ENCODE data around the gene HMGCL.

The HMGCL gene

DNA sequence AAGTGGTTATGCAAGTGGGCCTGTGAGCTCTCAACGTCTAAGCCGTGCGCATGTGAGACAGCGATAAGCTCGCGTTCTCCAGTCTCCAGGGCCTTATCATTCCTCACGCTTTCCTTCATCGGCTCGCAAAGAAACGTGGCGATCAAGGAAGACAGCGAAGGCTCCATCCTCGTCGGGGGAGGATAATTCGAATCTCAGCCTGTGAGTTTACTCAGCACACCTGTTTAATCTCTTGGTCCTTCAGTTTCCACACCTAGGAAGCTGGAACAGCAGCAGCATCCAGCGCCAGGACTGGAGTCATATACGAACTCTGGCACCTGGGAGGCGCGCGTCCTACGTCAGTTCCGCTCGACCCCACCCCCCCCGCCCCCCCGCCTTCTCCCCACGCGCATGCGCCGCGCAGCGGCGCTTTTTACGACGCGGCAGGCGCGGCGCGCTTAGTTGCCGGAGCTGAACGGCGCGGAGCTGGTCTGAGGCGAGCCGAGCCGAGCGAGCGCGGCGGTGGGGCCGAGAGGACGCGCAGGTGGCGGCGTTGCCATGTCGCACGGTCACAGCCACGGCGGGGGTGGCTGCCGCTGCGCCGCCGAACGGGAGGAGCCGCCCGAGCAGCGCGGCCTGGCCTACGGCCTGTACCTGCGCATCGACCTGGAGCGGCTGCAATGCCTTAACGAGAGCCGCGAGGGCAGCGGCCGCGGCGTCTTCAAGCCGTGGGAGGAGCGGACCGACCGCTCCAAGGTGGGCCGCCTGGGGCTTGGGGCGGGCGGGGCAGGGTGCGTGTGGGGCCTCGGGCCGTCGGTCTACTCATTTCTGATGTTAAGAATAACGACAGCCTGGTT lies 47.0 kb downstream of the HMGCL start, which contains the start of gene PITHD1:
PITHD1 (plus strand) TSS at position 440 of the 836 bp plus-strand sequence; CDS start at position 538, 98 bp downstream.
- Histone ChIP-seq H2AFZ (ENCODE audit: low read length) (peak within 1 kb of the TSS; percentile 74), H3K27me3 (replicated peaks; ENCODE audit: insufficient read depth, low read length) (no peaks in the 10 kb centered on the region), H3K4me2 (ENCODE audit: low read depth, low read length) (peak within 1 kb of the TSS; percentile 87), H3K4me1 (ENCODE audit: low read length) (peaks cover 10% of the 10 kb centered on the region; the same call in 1 of the 2 replicates), H3K9ac (ENCODE audit: low read length) (peak within 1 kb of the TSS; percentile 82), H3F3A (ENCODE audit: insufficient read depth, low read length) (no peaks in the 10 kb centered on the region), H3K79me2 (ENCODE audit: low read length) (peaks cover 52% of the 10 kb centered on the region), H3K27ac (ENCODE audit: low read length) (peak within 1 kb of the TSS; percentile 65; the same call in 1 of the 2 replicates), H4K20me1 (ENCODE audit: insufficient read depth, low read length) (no peaks in the 10 kb centered on the region), H3K36me3 (replicated peaks; ENCODE audit: insufficient read depth, low read length) (no peaks in the 10 kb centered on the region; the same call in 1 of the 2 replicates), H3K9me3 (replicated peaks; ENCODE audit: insufficient read depth, low read length) (no peaks in the 10 kb centered on the region), H3K9me2 (replicated peaks; ENCODE audit: insufficient read depth, low read length) (no peaks in the 10 kb centered on the region), H3K4me3 (ENCODE audit: low read length) (peak within 1 kb of the TSS; percentile 89)
- no peak for TF ChIP-seq EZH2 (optimal IDR thresholded peaks at IDR 0.05; ENCODE audit: low read depth, low read length)
- TF ChIP-seq, protein P1, sequence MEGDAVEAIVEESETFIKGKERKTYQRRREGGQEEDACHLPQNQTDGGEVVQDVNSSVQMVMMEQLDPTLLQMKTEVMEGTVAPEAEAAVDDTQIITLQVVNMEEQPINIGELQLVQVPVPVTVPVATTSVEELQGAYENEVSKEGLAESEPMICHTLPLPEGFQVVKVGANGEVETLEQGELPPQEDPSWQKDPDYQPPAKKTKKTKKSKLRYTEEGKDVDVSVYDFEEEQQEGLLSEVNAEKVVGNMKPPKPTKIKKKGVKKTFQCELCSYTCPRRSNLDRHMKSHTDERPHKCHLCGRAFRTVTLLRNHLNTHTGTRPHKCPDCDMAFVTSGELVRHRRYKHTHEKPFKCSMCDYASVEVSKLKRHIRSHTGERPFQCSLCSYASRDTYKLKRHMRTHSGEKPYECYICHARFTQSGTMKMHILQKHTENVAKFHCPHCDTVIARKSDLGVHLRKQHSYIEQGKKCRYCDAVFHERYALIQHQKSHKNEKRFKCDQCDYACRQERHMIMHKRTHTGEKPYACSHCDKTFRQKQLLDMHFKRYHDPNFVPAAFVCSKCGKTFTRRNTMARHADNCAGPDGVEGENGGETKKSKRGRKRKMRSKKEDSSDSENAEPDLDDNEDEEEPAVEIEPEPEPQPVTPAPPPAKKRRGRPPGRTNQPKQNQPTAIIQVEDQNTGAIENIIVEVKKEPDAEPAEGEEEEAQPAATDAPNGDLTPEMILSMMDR (IDR thresholded peaks at IDR 0.05; ENCODE audit: low read length), result no peak
- no peak for TF ChIP-seq EZH2phosphoT487 (IDR thresholded peaks at IDR 0.05; ENCODE audit: low read length)
- peak; percentile 90 for DNase-seq

DNA sequence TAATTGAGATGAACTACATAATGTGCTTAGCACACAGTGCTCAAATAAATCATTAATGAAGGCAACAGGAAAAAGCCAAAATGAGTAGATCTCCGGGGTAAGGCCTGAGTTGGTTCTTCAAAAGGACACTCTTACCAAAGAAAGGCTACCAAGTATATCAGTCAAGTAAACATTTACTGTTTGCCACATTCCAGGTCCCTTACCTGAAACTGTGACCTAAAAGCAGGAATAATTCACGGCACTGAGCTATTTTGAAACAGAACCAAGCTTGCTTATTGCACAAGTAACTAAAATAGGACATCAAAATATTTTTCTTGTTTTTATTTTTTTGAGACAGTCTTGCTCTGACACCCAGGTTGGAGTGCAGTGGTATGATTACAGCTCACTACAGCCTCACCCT lies 49.0 kb downstream of the HMGCL start:
- TF ChIP-seq EZH2phosphoT487 (IDR thresholded peaks at IDR 0.05; ENCODE audit: low read length) (no peak), EZH2 (optimal IDR thresholded peaks at IDR 0.05; ENCODE audit: low read depth, low read length) (no peak)
- TF ChIP-seq, protein P1 (IDR thresholded peaks at IDR 0.05; ENCODE audit: low read length), result no peak

DNA sequence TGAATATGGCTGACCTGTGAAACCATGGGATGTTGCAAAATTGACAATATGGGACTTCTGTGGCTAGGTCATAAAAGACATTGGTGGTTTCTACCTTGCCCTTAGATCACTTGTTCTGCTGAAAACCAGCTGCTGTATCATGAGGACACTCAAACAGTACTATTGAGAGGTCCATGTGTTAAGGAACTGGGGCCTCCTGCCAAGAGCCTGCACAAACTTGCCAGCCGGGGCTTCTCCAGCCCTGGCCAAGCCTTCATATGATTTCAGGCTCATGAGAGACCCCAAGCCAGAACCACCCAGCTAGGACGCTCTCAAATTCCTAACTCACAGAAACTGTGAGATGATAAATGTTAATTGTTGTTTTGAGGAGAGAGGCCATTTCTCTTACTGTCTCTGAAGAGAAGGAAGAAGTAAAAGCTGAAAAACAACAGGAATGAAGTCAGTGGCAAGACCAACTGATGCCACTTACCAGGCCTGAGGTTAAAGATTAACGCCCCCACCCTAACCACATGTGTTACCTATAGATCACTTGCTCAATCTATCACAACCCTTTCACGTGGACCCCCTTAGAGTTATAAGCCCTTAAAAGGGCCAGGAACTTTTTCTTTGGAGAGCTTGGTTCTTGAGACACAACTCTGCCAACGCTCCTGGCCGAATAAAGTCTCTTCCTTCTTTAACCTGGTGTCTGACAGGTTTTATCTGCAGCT lies 50.9 kb downstream of the HMGCL start:
- DNase-seq, result no peak
- H3K27me3 ChIP-seq (replicated peaks; ENCODE audit: insufficient read depth, low read length), result no peaks in the 10 kb centered on the region
- no peak overlapping the region for H3K27ac ChIP-seq (ENCODE audit: low read length)
- H3K79me2 ChIP-seq (ENCODE audit: low read length), result peaks cover 24% of the 10 kb centered on the region
- H3K4me2 ChIP-seq (ENCODE audit: low read depth, low read length), result no peak overlapping the region
- no peaks in the 10 kb centered on the region for H4K20me1 ChIP-seq (ENCODE audit: insufficient read depth, low read length)
- no peak overlapping the region for H3K9ac ChIP-seq (ENCODE audit: low read length)
- no peak overlapping the region for H2AFZ ChIP-seq (ENCODE audit: low read length)
- TF ChIP-seq EZH2phosphoT487 (IDR thresholded peaks at IDR 0.05; ENCODE audit: low read length), result no peak
- no peak for TF ChIP-seq EZH2 (optimal IDR thresholded peaks at IDR 0.05; ENCODE audit: low read depth, low read length)
- TF ChIP-seq, protein P1 (IDR thresholded peaks at IDR 0.05; ENCODE audit: low read length), result no peak
- no peak overlapping the region for H3K4me3 ChIP-seq (ENCODE audit: low read length)
- peaks cover 13% of the 10 kb centered on the region for H3K4me1 ChIP-seq (ENCODE audit: low read length)
- H3F3A ChIP-seq (ENCODE audit: insufficient read depth, low read length), result no peaks in the 10 kb centered on the region
- H3K9me2 ChIP-seq (replicated peaks; ENCODE audit: insufficient read depth, low read length), result no peaks in the 10 kb centered on the region
- no peaks in the 10 kb centered on the region for H3K9me3 ChIP-seq (replicated peaks; ENCODE audit: insufficient read depth, low read length)
- no peaks in the 10 kb centered on the region for H3K36me3 ChIP-seq (replicated peaks; ENCODE audit: insufficient read depth, low read length)

More for the DNA sequence above, 49.0 kb downstream of the HMGCL start:
- Histone ChIP-seq H3K4me2 (ENCODE audit: low read depth, low read length) (no peak overlapping the region), H3K9me2 (replicated peaks; ENCODE audit: insufficient read depth, low read length) (no peaks in the 10 kb centered on the region), H3K36me3 (replicated peaks; ENCODE audit: insufficient read depth, low read length) (no peaks in the 10 kb centered on the region; the same call in 1 of the 2 replicates), H3K4me1 (ENCODE audit: low read length) (peaks cover 18% of the 10 kb centered on the region), H4K20me1 (ENCODE audit: insufficient read depth, low read length) (no peaks in the 10 kb centered on the region), H3K27ac (ENCODE audit: low read length) (no peak overlapping the region), H3K9me3 (replicated peaks; ENCODE audit: insufficient read depth, low read length) (no peaks in the 10 kb centered on the region), H3K4me3 (ENCODE audit: low read length) (no peak overlapping the region), H2AFZ (ENCODE audit: low read length) (no peak overlapping the region), H3K79me2 (ENCODE audit: low read length) (peaks cover 38% of the 10 kb centered on the region), H3K27me3 (replicated peaks; ENCODE audit: insufficient read depth, low read length) (no peaks in the 10 kb centered on the region), H3K9ac (ENCODE audit: low read length) (no peak overlapping the region), H3F3A (ENCODE audit: insufficient read depth, low read length) (no peaks in the 10 kb centered on the region)
- DNase-seq, result no peak

All from MM.1S (cell line).